ENCODE data around the gene MICAL2.

DNA sequence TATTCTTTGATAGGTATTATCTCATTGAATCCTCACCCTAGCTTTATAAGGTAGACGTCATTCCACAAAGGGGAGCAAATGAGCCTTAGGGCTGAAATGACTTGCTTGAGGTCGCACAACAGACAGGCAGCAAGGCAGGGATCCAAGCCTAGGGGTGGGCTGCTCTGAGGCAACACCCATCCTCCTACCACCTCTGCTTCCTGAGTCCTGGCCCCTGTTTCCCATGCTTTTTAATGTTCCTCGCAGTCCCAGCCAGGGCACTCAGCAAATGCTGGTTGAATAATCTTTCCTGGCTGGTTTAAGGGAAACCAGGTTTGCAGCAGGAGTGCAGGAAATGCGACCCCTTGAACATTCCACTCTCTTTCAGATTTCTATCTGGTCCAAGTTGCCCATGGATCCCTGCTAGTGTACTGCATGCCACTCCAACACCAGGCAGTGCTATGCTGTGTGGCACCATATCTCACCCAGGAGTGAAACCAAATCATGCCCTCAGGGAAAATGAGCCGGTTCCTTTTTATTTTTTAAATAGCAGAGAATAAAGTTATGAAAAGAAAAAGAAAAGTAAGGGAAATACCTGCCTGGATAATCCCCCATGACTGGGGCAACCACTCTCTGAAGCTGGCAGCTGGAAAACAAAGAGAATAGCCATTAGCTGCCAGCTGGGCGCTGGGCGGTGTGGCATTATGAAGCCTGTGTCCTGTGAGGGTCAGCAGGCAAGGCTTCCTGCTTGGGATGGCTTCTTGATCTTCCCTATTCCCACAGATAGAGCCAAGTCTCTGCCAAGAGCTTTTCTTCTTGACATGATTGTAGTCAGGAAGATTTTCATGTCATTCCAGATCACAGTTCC, 21.8 kb downstream of the MICAL2 start:
- TF ChIP-seq, protein P1, sequence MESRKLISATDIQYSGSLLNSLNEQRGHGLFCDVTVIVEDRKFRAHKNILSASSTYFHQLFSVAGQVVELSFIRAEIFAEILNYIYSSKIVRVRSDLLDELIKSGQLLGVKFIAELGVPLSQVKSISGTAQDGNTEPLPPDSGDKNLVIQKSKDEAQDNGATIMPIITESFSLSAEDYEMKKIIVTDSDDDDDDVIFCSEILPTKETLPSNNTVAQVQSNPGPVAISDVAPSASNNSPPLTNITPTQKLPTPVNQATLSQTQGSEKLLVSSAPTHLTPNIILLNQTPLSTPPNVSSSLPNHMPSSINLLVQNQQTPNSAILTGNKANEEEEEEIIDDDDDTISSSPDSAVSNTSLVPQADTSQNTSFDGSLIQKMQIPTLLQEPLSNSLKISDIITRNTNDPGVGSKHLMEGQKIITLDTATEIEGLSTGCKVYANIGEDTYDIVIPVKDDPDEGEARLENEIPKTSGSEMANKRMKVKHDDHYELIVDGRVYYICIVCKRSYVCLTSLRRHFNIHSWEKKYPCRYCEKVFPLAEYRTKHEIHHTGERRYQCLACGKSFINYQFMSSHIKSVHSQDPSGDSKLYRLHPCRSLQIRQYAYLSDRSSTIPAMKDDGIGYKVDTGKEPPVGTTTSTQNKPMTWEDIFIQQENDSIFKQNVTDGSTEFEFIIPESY (IDR thresholded peaks at IDR 0.05): no peak
- TF ChIP-seq SREBF1 (IDR thresholded peaks at IDR 0.05; ENCODE audit: low read length): no peak
- TF ChIP-seq, protein P2, sequence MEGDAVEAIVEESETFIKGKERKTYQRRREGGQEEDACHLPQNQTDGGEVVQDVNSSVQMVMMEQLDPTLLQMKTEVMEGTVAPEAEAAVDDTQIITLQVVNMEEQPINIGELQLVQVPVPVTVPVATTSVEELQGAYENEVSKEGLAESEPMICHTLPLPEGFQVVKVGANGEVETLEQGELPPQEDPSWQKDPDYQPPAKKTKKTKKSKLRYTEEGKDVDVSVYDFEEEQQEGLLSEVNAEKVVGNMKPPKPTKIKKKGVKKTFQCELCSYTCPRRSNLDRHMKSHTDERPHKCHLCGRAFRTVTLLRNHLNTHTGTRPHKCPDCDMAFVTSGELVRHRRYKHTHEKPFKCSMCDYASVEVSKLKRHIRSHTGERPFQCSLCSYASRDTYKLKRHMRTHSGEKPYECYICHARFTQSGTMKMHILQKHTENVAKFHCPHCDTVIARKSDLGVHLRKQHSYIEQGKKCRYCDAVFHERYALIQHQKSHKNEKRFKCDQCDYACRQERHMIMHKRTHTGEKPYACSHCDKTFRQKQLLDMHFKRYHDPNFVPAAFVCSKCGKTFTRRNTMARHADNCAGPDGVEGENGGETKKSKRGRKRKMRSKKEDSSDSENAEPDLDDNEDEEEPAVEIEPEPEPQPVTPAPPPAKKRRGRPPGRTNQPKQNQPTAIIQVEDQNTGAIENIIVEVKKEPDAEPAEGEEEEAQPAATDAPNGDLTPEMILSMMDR (IDR thresholded peaks at IDR 0.05 in 2 of 3, conservative IDR thresholded peaks at IDR 0.05 in 1 of 3; ENCODE audit: control insufficient read depth in 2 of 3, extremely low read depth in 1 of 3, insufficient read depth in 1 of 3, low read depth in 3 of 3, low read length in 3 of 3): no peak
- TF ChIP-seq SUZ12 (IDR thresholded peaks at IDR 0.05; ENCODE audit: unreplicated experiment): no peak
- no peak for TF ChIP-seq BHLHE40 (IDR thresholded peaks at IDR 0.05; ENCODE audit: borderline replicate concordance in 1 of 2, low read depth in 2 of 2, low read length in 1 of 2)
- no peak for TF ChIP-seq POLR2A (IDR thresholded peaks at IDR 0.05; ENCODE audit: low read depth, low read length)
- TF ChIP-seq HDAC2 (IDR thresholded peaks at IDR 0.05): no peak
- no peak for TF ChIP-seq POLR2AphosphoS5 (IDR thresholded peaks at IDR 0.05; ENCODE audit: low read length)
- TF ChIP-seq NFXL1 (IDR thresholded peaks at IDR 0.05; ENCODE audit: borderline replicate concordance): no peak
- no peak for TF ChIP-seq RFX5 (IDR thresholded peaks at IDR 0.05; ENCODE audit: low read depth, low read length)
- no peak for TF ChIP-seq ZNF207 (IDR thresholded peaks at IDR 0.05; ENCODE audit: borderline replicate concordance)
